ENCODE measurements around the gene UBXN10.
A peak's percentile ranks its signal among the peaks of the same experiment; 100 is the strongest.

Gene UBXN10

DNA sequence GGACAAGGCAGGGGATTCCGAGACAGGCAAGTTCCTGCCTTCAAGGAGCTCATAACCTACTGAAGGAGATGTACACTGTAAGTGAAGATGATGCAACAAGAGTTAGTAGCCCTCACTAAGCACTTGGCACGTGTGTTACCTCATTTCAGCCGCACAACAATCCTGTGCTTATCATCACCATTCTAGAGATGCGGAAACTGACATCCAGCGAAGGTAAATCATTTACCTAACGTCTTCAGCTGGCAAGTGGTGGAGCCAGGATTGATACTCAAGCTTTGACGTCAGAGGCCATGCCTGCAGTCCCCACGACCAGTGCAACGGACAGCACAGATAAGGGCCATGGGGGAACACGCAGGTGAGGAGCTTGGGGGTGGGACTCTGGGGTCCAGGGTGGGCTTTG is 2.9 kb upstream of the UBXN10 start:
- DNase-seq (ENCODE audit: low spot score), result no peak

DNA sequence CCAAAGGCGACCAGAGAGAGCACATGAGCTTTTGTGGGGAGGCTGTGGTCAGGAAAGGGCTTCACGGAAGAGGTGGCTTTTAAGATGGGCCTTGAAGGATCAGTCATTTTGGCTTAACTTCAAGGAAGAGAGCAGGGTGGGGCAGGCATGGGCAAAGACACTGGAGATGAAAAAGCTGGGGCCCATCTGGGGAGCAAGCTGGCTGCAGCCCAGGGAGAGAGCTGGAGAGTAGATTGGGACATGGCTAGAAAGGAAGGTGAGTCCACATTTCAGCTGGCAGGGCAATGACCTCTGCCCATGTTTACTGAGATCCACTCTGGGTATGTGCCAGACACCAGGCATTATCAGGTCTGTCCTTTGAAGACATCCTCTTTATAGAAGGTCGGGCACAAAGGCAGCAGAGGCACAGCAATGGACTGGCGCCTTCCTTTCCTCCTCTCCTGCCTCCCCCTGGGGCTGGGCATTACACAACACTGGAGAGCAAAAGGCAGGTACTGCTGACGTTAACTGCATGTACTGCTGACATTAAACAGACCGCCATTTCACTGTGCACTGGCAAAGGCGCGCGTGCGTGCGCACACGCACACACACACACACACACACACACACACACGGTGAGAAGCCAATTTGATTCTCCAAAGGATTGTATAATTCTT is 2.2 kb upstream of the UBXN10 start:
- no peak for DNase-seq (ENCODE audit: low spot score)

GRCh38 chr1:20184481-20184900 is 1.4 kb upstream of the UBXN10 start:
- no peak for DNase-seq (ENCODE audit: low spot score)

- DNase-seq (ENCODE audit: low spot score), result no peak
Observed at GRCh38 chr1:20184997-20185833, 681 bp upstream of the UBXN10 start.

DNA sequence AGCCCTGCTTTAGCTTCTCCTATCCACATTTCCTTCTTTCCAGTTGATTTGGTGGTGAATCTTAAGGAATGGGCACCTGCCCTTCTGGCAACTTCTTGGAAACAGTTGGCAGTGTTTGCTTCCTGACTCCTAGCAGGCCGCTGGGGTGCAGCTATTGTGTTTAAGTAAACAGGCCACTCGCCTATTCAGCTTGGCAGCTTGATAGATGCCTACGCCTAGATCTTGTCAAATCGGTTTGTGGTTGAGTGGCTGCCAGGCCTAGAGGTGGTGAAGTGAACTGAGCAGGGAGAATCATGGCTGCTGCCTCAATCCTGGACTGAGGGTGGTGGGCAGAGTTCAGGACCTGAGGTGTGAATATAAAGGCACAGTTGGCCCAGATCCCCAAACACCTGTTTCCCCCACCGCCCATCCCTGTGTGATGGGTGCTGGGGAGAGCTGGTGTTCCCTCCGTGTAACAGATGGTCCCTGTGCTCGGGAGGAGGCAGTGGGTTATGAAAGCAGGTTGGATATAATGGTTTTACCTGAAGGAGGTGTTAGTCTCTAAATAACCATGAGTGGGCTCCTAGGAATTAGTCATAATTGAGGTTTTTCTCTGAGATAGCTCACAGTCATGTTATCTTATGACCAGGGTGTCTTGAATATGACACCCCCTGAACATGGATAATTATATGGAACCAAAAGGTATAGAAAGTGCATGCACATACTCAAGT is 1.4 kb downstream of the UBXN10 start:
- no peak for DNase-seq (ENCODE audit: low spot score)

GRCh38 chr1:20187813-20188454 is 2.0 kb downstream of the UBXN10 start:
- DNase-seq (ENCODE audit: low spot score), result no peak

- no peak for DNase-seq (ENCODE audit: low spot score)
Observed at GRCh38 chr1:20188455-20188817, 2.5 kb downstream of the UBXN10 start.

GRCh38 chr1:20189664-20190063 is 3.8 kb downstream of the UBXN10 start:
- DNase-seq (ENCODE audit: low spot score), result no peak

- DNase-seq (ENCODE audit: low spot score), result no peak
Observed at GRCh38 chr1:20190256-20191160, 4.6 kb downstream of the UBXN10 start.

DNA sequence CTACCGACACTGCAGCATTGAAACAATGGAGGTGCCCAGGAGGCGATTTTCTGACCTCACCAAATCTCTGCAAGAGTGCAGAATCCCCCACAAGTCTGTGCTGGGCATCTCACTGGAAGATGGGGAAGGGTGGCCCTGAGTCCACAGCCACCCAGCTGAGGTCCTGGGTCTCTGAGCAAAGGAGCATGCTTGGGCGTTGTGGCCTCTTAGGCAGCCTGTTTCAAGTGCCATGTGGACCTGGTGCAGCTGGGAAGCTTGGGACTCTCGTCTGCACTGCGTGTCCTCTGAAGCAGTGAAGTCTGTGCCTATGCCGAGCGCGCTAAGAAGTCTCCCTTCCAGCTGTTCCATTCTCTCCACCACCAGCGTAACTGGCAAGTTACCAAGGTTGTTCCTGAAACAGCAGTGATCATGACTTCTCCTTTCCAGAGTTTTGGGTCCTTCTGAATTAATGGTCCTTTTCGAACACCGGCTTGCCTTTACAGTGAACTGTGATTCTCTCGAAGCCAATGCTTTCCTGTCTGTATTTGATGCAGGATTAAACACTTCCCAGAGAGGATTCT is 5.5 kb downstream of the UBXN10 start:
- no peak for DNase-seq (ENCODE audit: low spot score)

DNA sequence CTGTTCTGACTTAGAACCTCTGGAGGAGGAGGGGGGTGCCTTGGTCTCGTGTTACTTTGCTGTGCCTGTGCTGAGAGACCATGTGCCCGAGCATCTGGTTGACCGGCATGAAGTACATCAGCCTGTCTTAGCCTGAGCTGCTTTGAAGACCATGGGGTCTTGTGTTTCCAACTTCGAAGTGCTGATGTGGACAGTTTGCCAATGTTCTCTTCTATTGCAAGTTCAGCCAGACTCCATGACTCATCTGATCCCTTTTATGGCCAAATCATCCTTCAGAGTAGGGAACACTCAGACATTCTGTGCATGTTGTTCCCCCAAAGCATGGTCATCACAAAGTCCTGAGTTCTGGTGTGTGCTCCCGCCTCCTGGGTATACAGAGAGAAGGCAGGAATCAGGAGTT is 6.5 kb downstream of the UBXN10 start:
- DNase-seq (ENCODE audit: low spot score), result peak; percentile 48

DNA sequence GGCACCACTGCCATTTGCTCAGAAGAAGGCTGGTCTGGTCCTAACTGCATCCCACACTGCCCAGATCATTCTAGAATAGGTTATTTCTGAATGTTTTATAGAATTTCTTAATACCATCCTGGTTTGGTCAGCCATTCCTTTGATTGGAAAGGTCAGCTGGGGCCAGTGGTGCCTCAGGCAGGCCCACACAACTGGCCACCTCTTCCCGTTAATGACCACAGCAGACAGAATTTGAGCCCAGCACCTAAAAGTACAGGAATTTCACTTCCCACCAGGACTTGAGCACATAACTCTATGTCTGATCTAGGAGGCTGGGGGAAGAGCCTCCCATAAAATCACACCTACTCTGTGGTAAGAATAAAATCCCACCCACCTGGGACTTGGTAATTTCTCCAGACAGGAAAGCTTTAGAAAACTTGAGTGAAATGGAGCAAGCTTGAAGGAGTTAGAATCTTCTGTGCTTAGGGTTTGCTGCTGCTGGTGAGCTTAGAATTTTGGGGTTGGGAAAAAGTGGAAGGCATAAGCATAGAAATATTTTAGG is 7.0 kb downstream of the UBXN10 start:
- no peak for DNase-seq (ENCODE audit: low spot score)

GRCh38 chr1:20194224-20194623 is 8.3 kb downstream of the UBXN10 start:
- no peak for DNase-seq (ENCODE audit: low spot score)

DNA sequence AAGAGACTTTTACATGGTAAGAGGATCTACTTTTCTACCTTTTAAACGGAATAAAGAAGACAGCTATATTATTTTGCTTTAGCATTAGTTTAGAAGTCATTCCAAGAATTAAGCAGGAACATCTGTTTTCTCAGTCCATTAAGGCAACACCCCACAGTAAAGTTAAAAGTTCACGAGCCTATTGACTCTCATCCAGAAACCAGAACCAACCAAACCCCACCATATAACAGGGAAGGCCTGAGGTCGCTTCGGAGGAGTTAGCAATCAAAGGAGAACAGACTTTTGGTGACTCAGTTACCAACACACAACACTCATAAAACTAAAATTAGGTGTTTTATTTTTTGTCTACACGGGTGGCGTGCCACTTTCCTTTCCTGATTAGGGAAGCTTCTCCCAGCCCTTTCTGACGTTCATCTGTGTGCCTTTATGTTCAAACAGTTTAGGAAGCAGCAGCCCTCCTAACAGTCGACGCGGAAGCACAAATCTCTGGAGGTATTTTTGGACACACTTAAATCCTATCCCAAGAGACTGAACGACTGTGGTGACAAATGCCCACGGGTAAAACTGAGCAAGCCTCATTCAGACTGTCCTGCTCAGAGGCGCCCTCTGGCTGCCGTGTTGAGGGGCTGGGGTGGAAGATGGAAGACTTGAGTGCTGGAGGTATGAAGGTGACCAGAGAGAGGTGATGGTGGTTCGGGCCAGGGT is 9.0 kb downstream of the UBXN10 start:
- peak; percentile 75 for DNase-seq (ENCODE audit: low spot score)

DNA sequence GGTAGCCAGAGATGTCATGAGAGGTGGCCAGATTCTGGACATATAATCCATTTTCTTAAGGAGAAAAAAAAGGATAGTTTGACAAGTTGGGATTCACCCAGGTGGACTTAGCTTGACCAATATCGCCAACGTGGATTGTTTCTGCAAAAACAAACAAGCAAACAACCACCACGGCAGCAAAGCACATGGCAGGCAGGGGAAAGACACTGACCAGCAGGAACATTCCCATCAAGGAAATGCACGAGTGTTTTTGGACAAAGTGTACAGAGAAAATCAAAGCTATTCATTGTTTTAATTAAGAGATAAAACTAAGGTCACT is 9.5 kb downstream of the UBXN10 start:
- no peak for DNase-seq (ENCODE audit: low spot score)

DNA sequence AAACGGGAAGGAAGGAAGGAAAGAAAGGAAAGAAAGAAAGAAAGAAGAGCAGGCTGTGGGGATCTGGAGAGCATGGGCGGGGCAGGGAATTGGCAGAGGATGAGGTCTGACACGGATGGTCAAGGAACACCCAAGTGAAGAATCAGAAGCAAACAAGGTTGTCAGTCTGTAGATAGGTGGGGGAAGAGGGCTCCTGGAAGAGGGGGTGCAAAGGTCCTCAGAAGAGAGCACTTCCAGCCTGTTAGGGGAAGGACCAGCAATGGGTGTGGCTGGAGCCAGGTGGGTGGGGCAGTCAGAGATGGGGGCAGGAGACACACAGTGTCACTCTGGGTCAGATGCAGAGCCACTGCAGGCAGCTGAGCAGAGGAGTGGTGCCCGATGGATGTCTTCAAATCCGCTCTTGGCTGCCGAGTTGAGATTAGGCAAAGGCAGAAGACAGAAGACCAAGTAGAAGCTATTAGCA is 11.5 kb downstream of the UBXN10 start:
- DNase-seq (ENCODE audit: low spot score), result no peak

DNA sequence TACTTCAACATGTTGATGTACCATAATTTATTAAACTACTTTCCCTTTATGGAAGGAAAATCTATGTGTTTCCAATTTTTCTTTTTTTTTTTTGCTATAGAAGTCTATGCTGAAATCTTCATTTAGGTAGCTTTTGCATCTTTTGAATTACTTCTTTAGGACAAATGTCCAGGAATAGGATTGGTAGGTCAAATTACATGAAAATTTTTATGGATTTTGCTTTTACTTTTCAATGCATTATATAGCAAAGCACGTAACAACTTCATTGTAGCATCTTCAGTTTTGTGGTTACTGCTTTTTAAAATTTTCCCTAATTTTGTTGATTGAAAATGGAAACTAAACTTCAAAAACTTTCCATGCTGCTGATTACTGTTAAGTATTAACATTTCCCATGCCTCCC is 12.4 kb downstream of the UBXN10 start:
- DNase-seq (ENCODE audit: low spot score), result no peak

- DNase-seq (ENCODE audit: low spot score), result no peak
Observed at GRCh38 chr1:20198918-20199317, 13.0 kb downstream of the UBXN10 start.

- no peak for DNase-seq (ENCODE audit: low spot score)
Observed at GRCh38 chr1:20199403-20199802, 13.5 kb downstream of the UBXN10 start.

DNA sequence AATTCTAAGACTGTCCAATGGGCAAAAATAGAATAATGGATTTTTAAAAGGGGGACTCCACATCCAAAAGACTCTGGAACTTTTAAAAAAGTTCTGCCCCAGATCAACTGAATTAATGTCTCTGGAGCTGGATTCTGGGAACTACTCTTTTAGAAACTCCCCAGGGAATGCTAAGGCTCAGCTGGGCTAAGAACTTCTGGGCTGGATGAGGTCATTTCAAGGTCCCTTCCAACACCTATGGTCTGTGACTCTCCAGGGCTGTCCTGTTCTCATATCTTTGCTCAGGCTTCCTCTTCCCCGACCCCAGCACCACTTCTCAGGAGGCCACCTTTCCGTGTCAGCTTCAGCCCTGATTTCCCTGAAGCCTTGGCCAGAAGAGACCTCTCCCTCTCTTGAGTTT is 13.9 kb downstream of the UBXN10 start:
- no peak for DNase-seq (ENCODE audit: low spot score)

Data from AG08395 (cell line).